Measurements from ENCODE around the gene PSAP.
A peak's percentile ranks its signal among the peaks of the same experiment; 100 is the strongest.
"Not testable (repeated sequence)": the region's sequence is repeated elsewhere in the genome, so short reads cannot be mapped to it uniquely, and the experiment has no call there.

PSAP gene

DNA sequence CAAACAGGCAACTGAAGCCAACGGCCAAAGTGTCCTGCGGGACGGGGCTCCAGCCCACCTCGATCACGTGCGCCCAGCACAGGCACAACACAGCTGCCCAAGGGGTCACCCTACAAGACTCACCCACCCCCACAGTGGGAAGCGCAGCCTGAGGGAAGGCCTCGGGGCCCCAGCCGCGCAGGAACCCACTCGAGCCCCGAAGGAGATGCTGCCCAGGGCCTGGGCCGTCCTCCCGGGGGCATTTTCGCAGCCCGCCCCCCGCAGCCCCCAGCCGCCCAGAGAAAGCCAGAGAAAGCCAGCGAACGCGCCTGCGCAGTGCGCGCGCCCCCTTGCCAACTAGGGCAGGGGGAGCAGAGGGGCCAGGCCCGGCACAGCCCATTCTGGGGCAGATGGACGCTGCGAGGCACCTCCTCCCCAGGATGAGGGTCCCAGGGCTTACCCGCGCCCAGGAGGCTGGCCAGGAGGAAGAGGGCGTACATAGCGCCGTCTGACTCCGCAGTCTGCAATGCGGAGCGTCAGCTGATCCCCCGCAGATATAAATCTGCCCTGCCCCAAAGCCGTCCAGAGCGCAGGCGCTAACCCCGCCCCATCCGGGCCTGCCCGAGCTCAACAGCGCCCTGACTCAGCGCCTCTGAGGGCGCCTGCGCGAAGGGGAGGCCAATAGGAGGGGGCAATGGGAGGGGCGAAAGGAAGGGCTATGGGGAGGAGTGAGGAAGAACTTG, at the start of gene PSAP:
Gene PSAP (minus strand): TSS at position 509 of the 722 bp plus-strand sequence. CDS start 30 bp downstream, at position 479.
- DNase-seq: peak; percentile 87

GRCh38 chr10:71900441-71901180, 49.6 kb upstream of the PSAP start:
- no peak for DNase-seq

DNA sequence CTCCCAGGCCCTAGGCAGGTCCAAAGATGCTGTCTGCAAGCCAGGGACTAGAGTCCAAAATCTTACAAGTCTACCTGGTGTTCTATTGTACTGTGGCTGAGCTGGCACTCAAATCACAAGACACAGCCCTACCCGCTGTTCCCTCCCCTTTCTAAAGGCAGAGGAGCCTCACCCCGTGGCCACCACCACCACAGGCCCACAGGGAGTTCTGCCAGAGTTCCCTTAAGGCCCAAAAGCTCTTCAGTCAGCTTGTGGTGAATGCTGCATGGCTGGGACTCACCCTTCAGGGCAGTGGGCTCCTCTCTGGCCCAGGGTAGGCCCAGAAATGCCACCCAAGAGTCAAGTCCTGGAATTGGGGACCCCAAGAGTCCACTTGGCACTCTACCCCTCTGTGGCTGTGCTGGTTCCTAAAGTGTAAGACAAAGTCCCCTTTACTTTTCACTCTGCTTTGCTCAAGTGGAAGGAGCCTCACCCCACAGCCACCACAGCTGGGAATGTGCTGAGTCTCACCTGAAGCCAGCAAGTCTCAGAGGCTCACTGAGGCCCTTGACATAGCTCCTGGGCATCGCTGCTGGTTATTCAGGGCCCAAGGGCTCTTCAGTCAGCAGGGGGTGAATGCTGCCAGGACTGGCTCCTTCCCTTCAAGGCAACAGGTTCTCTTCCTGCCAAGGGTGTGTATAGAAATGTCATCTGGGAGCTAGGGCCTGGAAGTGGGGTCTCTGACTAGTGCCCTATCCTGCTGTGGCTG, 48.8 kb upstream of the PSAP start:
- no peak for DNase-seq

GRCh38 chr10:71898346-71898745, 47.3 kb upstream of the PSAP start:
- DNase-seq: not testable (repeated sequence)

DNA sequence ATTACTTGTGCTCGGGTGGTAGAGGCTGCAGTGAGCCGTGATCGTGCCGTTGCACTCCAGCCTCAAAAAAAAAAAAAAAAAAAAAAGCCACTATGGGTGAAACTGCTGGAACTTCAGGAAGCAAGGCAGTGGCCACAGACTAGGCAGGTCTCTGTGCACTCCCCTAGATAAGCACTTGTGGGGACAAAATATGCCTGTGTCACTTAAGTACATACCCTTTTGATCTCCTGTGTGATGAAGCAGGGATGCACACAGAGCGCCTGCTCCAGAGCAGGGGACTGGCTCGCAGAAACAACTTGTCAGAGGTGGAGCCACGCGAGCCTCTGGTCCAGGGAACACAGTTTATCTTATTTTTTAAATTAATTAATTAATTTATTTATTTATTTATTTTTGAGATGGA, 42.9 kb upstream of the PSAP start:
- no peak for DNase-seq

- DNase-seq: no peak
Observed at GRCh38 chr10:71893258-71893815, 42.3 kb upstream of the PSAP start.

DNA sequence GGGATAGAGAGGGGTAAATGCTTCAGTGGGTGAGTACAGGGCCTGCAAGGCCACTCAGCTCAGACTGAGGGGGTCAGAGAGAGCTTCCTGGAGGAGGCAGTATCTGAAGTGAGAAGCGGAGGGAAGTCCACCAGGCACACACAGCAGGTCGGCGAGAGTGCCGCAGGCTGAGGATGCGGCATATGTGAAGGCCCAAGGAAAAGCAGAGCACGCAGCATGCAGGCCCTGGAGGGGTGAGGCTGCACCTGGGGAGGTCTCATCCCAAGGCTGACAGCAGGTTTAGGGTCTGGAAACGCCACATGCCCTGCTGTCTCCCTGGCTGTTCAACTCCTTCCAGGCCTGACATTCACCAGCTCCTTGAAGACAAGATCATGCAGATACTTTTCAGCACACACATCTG, 40.4 kb upstream of the PSAP start:
- DNase-seq: no peak

DNA sequence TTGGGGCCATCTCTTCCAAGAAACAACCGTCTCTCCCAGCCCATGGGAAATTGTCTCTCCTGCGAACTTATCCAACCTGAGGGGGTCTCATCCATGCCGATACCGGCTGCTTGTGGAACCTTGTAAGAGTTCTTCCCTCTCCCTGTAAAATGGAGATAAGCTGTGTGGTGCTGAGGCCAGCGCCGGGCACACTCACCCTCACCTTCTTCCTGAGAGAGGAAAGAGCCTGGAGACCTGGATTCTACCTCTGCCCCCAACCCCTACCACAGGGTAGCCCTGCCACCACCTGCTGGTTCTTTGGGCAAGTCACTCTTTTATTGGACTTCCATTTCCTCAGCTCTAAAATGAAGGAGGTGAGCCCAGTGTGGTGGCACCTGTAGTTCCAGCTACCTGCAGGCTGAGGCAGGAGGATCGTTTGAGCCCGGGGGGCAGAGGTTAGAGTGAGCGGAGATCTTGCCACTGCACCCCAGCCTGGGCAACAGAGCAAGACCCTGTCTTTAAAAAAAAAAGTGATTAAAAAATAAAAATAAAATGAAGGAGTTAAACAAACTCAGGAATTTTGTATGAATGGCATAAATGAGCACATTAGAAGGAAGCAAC, 38.4 kb upstream of the PSAP start:
- DNase-seq: no peak

GRCh38 chr10:71888623-71889387, 37.8 kb upstream of the PSAP start:
- DNase-seq: peak; percentile 57

DNA sequence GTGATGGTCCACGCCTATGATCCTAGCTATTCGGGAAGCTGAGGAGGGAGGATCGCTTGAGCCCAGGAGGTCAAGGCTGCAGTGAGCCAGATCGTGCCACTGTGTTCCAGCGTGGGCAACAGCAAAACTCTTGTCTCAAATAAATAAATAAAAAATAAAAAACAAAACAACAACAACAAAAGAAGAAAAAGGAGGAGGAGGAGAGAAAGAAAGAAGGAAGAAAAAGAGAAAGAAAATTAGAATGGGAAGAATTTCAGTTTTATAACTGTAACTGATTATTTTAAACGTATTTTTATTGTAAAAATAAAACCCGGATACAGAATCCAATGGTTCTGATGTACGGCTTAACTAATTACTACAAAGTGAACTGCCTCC, 37.2 kb upstream of the PSAP start:
- DNase-seq: no peak

GRCh38 chr10:71887743-71888142, 36.7 kb upstream of the PSAP start:
- DNase-seq: no peak

DNA sequence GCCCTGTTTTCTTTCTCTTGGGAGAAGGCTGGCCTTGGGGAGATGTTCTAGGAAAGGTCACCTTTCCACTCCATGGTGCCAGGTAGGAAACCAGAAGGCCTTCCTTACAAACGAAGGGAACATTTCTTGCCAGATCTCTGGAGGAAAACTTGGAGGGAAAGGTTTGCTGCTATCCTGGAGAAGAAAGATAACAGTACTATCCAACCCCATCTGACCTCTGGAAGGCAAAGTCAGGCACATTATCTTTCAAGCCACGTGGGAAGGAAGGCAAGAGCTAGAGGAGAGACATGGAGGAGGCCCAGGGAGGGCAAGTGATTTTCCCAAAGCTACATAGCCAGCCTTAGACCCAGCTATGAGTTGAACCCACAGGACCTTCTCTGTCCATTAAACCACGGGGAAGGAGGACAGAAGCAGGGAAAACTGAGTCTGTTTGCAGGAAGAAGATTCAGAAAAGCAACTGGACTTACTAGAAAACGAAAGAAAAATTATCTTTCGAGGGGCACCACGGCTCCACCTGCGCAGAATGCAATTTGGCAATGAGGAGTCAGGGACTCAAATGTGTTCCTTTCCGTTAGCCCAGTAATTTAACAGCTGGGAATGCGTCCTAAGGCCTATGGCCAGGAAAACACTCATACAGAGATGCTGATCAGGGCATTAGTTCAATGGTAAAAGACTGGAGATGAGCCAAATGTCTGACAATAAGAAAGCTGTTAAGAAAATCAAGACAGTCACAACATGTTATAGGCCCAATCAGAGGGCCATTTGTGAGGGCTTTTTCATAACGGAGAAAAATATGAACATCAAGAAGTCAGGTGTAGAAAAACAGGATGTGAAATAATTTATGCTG, 32.0 kb upstream of the PSAP start:
- no peak for DNase-seq

DNA sequence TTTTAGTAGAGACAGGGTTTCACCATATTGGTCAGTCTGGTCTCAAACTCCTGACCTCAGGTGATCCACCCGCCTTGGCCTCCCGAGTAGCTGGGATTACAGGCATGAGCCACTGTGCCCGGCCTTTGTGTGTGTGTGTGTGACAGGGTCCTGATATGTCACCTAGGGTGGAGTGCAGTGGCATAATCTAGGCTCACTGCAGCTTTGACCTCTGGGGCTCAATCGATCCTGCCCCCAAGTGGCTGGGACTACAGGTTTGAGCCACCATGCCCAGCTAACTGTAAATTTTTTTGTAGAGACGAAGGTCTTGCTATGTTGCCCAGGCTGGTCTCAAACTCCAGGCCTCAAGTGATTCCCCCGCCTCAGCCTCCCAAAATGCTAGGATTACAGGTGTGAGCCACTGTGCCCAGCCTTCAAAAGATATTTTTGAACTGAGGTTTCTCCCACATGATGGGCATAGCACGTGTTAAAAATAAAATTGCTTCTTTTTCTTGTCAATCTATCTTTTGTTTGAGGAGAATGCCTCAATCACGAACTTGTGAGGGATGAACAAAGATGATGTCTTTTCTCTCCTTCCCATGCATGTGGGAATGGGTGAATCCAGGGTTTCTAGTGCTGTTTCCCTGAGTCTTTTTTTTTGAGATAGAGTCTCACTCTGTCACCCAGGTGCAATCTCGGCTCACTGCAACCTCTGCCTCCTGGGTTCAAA, 30.8 kb upstream of the PSAP start:
- no peak for DNase-seq

DNA sequence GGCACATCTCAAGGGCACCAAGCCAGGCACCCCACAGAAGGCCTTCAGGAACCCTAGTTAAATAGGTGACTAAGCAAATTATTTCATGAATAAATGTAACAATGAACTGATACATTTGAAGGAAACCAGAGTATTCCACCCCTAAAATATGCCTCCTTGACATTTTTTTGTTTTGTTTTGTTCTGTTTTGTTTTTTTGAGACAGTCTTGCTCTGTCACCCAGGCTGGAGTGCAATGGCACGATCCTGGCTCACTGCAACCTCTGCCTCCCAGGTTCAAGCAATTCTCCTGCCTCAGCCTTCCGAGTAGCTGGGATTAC, 30.2 kb upstream of the PSAP start:
- DNase-seq: not testable (repeated sequence)

GRCh38 chr10:71880425-71881306, 29.6 kb upstream of the PSAP start:
- peak; percentile 52 for DNase-seq

DNA sequence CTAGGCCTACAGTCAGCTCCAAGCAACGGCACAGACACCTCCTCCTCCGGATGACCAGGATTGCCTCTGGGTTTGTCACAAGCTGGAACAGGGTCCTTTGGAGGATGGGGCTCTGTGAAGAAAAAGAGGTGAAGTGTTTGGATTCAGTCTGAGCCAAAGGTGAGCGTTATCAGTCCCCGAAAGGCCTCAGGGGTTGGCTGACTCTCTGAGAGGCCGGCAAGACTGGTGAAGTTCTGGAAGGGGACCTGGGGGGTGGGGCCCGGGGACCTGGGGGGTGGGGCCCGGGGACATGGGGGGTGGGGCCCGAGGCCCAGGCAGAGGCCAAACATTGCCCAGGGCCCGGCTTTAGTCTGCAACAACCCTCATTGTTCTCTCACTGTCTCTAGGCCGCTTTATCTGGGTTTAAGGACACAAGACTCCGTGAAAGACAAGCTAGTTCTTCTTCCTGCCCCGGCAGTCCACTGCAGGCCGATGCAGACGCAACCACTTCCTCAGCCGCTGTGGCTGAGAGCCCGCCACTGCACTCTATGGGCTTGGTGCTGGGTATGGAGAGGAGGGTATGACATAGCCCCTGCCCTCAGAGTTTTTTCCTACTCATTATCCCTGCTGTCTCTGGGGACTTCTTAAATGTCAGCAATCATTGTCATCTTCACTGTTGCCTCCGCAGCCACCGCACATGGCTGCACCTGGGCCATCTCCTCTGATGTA, 27.4 kb upstream of the PSAP start:
- peak; percentile 56 for DNase-seq

GRCh38 chr10:71877821-71878220, 26.8 kb upstream of the PSAP start:
- no peak for DNase-seq

DNA sequence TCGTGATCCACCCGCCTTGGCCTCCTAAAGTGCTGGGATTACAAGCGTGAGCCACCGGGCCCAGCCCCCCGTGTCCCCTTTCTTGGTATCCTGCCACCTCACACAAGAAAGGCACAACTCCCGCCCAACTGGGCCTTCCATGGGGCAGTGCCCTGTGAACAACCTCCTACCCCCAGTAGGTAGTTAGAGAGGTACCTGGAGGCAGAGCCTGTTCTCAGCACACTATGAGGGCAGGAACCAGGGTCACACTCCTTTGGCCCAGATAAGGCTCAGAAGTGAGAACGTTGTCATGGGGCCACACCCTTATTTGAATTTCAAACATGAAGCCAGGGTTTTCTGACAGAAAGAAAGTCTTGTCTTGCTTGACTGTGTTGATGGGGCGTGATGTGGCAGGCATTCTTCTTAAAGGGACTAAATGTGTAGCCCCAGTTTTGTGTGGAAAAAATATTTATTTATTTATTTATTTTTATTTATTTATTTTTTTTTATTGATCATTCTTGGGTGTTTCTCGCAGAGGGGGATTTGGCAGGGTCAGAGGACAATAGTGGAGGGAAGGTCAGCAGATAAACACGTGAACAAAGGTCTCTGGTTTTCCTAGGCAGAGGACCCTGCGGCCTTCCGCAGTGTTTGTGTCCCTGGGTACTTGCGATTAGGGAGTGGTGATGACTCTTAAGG, 23.8 kb upstream of the PSAP start:
- not testable (repeated sequence) for DNase-seq

Data from NCI-H2171 treated with DMSO at 0.1 percent for 48 hours (cell line).